ENCODE results near the gene TRIM31.

DNA sequence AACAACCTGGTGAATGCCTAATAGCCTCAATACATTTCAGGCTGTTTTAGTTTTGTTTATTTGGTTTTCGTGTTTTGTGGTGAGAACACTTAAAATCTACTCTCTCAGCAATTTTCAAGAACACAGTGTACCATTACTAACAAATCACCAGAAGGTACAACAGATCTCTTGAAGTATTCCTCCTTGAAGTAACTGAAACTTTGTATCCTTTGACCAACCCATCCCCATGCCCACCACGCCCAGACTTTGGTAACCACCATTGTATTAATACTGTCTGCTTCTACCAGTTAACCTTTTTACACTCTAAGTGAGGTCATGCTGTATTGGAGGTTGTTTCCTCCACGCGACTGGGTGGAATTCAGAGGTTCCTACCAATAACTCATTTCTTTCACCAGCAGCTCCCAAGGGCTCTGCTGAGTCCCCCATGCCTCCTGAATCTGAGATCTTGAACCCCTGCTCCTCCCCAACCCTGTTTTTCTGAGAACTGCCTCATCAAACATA lies 17.3 kb upstream of the TRIM31 start:
- TF ChIP-seq EZH2 (IDR thresholded peaks at IDR 0.05) (no peak), POLR2AphosphoS5 (IDR thresholded peaks at IDR 0.05; ENCODE audit: borderline replicate concordance, low read depth, low read length) (no peak), FOXP2 (optimal IDR thresholded peaks at IDR 0.05; ENCODE audit: control extremely low read depth, extremely low read length, insufficient read depth) (no peak)
